PC-3 (cell line): Measurements from ENCODE around the gene OR8B8. TPM values are rescaled to one million over a fixed set of nuclear protein-coding genes. Genes with fewer than 3 reads are reported as not detected.
"Not testable (repeated sequence)": the region's sequence is repeated elsewhere in the genome, so short reads cannot be mapped to it uniquely, and the experiment has no call there.

Source experiments
- ATAC-seq: fragments of 200-7000 bp; cut with Tn5 transposase; 2 replicates; pipeline ENCODE4 v1.9.1; 2020; ENCODE audit warnings: mild to moderate bottlenecking, moderate library complexity
- BruUV-seq: library from RNA; stranded (reverse); fragments of 400-500 nt; replicated peaks from 2 replicates; lab custom pipeline; 2021; lab: Mats Ljungman, UMichigan
- CTCF ChIA-PET: fragments of 300-600 bp; sonication (Branson Sonifier 250); formaldehyde crosslinking; loops from one replicate; lab custom pipeline; 2022; ENCODE audit warnings: antibody characterized with exemption; lab: Charles Lee
- POLR2A ChIA-PET: fragments of 300-600 bp; sonication (Branson Sonifier 250); formaldehyde crosslinking; loops from one replicate; lab custom pipeline; 2022; ENCODE audit warnings: antibody characterized with exemption; ENCODE audit not compliant: unreplicated experiment; lab: Charles Lee
- DNase-seq: peaks from one replicate; pipeline ENCODE4 v3.0.0-alpha.2; 2015
- H2AFZ ChIP-seq: fragments of 300-600 bp; sonication (generic); 2 replicates; pipeline ENCODE4 v1.6.0; 2016; ENCODE audit warnings: antibody characterized with exemption, low read length
- H3F3A ChIP-seq: fragments of 300-600 bp; sonication (generic); one replicate; pipeline ENCODE4 v1.6.0; 2017; ENCODE audit warnings: antibody characterized with exemption, low read length, control low read depth, mild to moderate bottlenecking; ENCODE audit not compliant: unreplicated experiment
- H3K27ac ChIP-seq: fragments of 300-600 bp; sonication (generic); 2 replicates; pipeline ENCODE4 v1.5.1; 2016; ENCODE audit warnings: mild to moderate bottlenecking, low read length
- H3K27me3 ChIP-seq: fragments of 300-600 bp; sonication (generic); 2 replicates; pipeline ENCODE4 v1.6.1; 2016; ENCODE audit warnings: low read length, mixed read lengths
- H3K36me3 ChIP-seq: fragments of 300-600 bp; sonication (generic); 2 replicates; pipeline ENCODE4 v1.6.1; 2016; ENCODE audit warnings: low read depth, mixed run types, low read length, mixed read lengths
- H3K4me1 ChIP-seq: fragments of 300-600 bp; sonication (generic); 2 replicates; pipeline ENCODE4 v1.5.1; 2016; ENCODE audit warnings: low read length; ENCODE audit not compliant: insufficient read depth
- H3K4me2 ChIP-seq: fragments of 300-600 bp; sonication (generic); 2 replicates; pipeline ENCODE4 v1.6.0; 2016; ENCODE audit warnings: low read length
- H3K4me3 ChIP-seq: fragments of 300-600 bp; sonication (generic); 2 replicates; pipeline ENCODE4 v1.5.1; 2016; ENCODE audit warnings: mild to moderate bottlenecking, low read length, mixed read lengths
- H3K79me2 ChIP-seq: fragments of 300-600 bp; sonication (generic); 2 replicates; pipeline ENCODE4 v1.6.1; 2017; ENCODE audit warnings: low read length, mixed read lengths
- H3K9ac ChIP-seq: fragments of 300-600 bp; sonication (generic); 2 replicates; pipeline ENCODE4 v1.6.0; 2016; ENCODE audit warnings: mild to moderate bottlenecking, low read length
- H3K9me2 ChIP-seq: fragments of 300-600 bp; sonication (generic); replicated peaks from 2 replicates; pipeline ENCODE4 v1.6.1; 2016; ENCODE audit warnings: mixed run types, low read length, mixed read lengths
- H3K9me3 ChIP-seq: fragments of 300-600 bp; sonication (generic); 2 replicates; pipeline ENCODE4 v1.6.1; 2016; ENCODE audit warnings: low read length, mixed read lengths
- H4K20me1 ChIP-seq: fragments of 300-600 bp; sonication (generic); 2 replicates; pipeline ENCODE4 v1.6.1; 2016; ENCODE audit warnings: low read length, mixed read lengths
- CTCF ChIP-seq: fragments of 300-600 bp; sonication (generic); conservative IDR thresholded peaks from 2 replicates; pipeline ENCODE4 v1.5.1; 2017; ENCODE audit warnings: antibody characterized with exemption, low read depth, mild to moderate bottlenecking, low read length
- EZH2 ChIP-seq: fragments of 300-600 bp; sonication (generic); IDR thresholded peaks from one replicate; pipeline ENCODE4 v1.6.1; 2017; ENCODE audit warnings: antibody characterized with exemption, mild to moderate bottlenecking, low read length; ENCODE audit not compliant: unreplicated experiment
- EZH2phosphoT487 ChIP-seq: fragments of 300-600 bp; sonication (generic); IDR thresholded peaks from 2 replicates; pipeline ENCODE4 v1.6.1; 2018; ENCODE audit warnings: mild to moderate bottlenecking, antibody characterized with exemption, low read length, borderline replicate concordance
- intact Hi-C: fragments of 100-400 bp; cut with micrococcal nuclease; formaldehyde crosslinking; loops from 2 replicates; pipeline ENCODE4 v1.9.0; 2023
- total RNA-seq: library from RNA; depleted of rRNA; stranded (reverse); fragments of >200 nt; gene quantifications from 2 replicates; pipeline ENCODE4 v1.2.3, GENCODE V29; 2014

OR8B8 gene
- total RNA-seq, 1 experiment from 2014 or later, result not detected

GRCh38 chr11:124463324-124463723 is 17.8 kb upstream of the OR8B8 start:
- BruUV-seq, result no TSS peak
- no peak overlapping the region for H2AFZ ChIP-seq
- no peak overlapping the region for H3K4me2 ChIP-seq
- no peak for DNase-seq
- peaks cover 80% of the 10 kb centered on the region for H3K27me3 ChIP-seq
- H3K9ac ChIP-seq, result no peak overlapping the region
- H3K36me3 ChIP-seq, result no peaks in the 10 kb centered on the region
- no peak for ATAC-seq
- no peaks in the 10 kb centered on the region for H3K79me2 ChIP-seq
- no peaks in the 10 kb centered on the region for H3F3A ChIP-seq
- H3K9me2 ChIP-seq, result no peaks in the 10 kb centered on the region
- no peak overlapping the region for H3K27ac ChIP-seq
- TF ChIP-seq EZH2 (no peak), EZH2phosphoT487 (no peak), CTCF (no peak)
- intact Hi-C loops, result no loop called here
- ChIA-PET POLR2A (no interaction called here), CTCF (no interaction called here)
- H3K4me3 ChIP-seq, result no peak overlapping the region
- H4K20me1 ChIP-seq, result no peaks in the 10 kb centered on the region
- H3K4me1 ChIP-seq, result no peaks in the 10 kb centered on the region
- H3K9me3 ChIP-seq, result no peaks in the 10 kb centered on the region

- BruUV-seq, result no TSS peak
- CTCF ChIA-PET, result no interaction called here
- intact Hi-C loops, result no loop called here
These were observed 15.0 kb upstream of the OR8B8 start for GRCh38 chr11:124460459-124460858.

GRCh38 chr11:124459379-124459778 is 13.9 kb upstream of the OR8B8 start:
- H3K27me3 ChIP-seq, result peaks cover 78% of the 10 kb centered on the region
- H3K79me2 ChIP-seq, H3K4me3 ChIP-seq, H2AFZ ChIP-seq, H3F3A ChIP-seq, BruUV-seq, H3K27ac ChIP-seq, H3K9me2 ChIP-seq, POLR2A ChIA-PET, H3K9me3 ChIP-seq, H3K4me1 ChIP-seq, CTCF ChIA-PET, intact Hi-C loops, H3K36me3 ChIP-seq, ATAC-seq, H3K9ac ChIP-seq, DNase-seq, H3K4me2 ChIP-seq, H4K20me1 ChIP-seq: not testable (repeated sequence)

More at GRCh38 chr11:124460459-124460858, 15.0 kb upstream of the OR8B8 start:
- Histone ChIP-seq H3K27ac (no peak overlapping the region), H3K79me2 (no peaks in the 10 kb centered on the region), H3K27me3 (peaks cover 79% of the 10 kb centered on the region), H3K4me2 (no peak overlapping the region), H4K20me1 (no peaks in the 10 kb centered on the region), H3K4me3 (no peak overlapping the region), H3K9me2 (no peaks in the 10 kb centered on the region), H3K4me1 (no peaks in the 10 kb centered on the region), H3K9ac (no peak overlapping the region), H2AFZ (no peak overlapping the region), H3K36me3 (no peaks in the 10 kb centered on the region), H3F3A (no peaks in the 10 kb centered on the region), H3K9me3 (no peaks in the 10 kb centered on the region)
- DNase-seq (no peak), ATAC-seq (no peak)
- TF ChIP-seq CTCF (no peak), EZH2 (no peak), EZH2phosphoT487 (no peak)
- POLR2A ChIA-PET, result no interaction called here
